Stimulated activated CD4-positive, alpha-beta T cell treated with anti-CD3 and anti-CD28 coated beads, Interleukin-2, amount 100 ng/mL, for 48 hours (primary cell): ENCODE data around the gene WNT3A.

Experiments used
- DNase-seq, 2 donors: peaks; one replicate each; pipeline ENCODE4 v3.0.0-alpha.2; 2020

Gene WNT3A

DNA sequence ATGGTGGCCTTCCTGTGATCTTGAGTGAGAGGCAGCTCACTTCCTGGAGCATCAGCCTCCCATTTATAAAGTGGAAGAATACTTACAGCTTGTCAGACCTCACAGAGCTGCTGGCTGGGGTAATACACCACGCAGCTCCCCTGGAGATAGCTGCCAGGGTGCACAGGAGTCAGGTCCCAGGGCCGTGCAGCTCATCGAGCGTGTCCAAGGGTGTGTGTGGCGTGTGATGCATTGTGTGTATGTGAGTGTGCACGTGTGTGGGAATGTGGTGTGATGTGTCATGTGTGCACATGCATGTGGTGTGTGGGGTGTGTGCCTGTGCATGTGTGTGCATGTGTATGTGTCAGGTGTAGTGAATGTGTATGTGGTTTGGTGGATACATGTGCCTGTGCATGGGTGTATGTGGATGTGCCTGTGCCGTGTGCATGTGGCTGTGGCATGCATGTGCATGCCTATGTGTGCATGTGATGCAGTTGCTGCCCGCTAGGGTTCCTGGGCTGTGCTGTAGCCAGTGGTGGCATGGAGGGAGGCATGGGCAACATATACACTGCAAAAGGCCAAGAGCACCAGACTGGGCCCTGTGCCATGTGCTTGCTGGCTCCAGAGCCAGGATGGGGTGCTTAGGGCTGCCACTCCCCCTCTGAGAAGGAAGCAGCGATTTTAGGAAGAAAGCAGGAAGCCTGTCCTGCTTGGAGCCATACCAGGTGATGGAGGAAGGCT is 24.6 kb downstream of the WNT3A start:
- no peak for DNase-seq

DNA sequence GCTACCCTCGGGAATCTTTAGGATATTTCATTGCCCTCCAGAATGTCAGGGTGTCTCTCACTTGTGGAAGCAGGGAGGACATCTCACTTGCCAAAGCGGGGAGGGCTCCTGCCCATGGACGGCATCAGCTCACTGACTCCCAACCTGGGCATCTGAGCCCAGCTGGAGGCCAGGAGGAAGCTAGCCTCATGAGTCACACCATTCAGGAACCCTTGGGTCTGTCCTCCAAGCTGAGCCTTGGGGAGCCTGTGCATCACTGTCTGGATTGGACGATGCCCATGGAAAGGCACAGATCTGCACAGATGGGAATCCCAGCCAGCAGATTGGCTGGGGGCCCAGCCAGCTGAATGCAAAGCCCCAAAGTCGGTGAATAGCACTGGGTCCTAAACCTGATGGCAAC is 25.2 kb downstream of the WNT3A start:
- no peak for DNase-seq

DNA sequence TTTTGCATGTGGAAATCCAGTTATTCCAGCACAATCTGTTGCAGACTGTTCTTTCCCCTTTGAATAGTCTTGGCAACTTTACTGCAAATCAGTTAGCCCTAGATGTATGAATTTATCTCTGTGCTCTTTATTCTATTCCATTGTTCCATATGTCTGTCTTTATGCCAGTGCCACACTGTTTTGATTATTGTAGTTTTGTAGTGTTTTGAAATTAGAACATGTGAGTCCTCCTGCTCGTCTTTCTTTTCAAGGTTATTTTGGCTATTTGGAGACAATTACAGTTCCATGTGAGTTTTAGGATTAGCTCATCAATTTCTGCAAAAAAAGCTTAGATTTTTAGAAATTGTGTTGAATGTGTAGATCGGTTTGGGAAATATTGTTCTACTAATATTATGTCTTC is 26.6 kb downstream of the WNT3A start:
- DNase-seq, result no peak

DNA sequence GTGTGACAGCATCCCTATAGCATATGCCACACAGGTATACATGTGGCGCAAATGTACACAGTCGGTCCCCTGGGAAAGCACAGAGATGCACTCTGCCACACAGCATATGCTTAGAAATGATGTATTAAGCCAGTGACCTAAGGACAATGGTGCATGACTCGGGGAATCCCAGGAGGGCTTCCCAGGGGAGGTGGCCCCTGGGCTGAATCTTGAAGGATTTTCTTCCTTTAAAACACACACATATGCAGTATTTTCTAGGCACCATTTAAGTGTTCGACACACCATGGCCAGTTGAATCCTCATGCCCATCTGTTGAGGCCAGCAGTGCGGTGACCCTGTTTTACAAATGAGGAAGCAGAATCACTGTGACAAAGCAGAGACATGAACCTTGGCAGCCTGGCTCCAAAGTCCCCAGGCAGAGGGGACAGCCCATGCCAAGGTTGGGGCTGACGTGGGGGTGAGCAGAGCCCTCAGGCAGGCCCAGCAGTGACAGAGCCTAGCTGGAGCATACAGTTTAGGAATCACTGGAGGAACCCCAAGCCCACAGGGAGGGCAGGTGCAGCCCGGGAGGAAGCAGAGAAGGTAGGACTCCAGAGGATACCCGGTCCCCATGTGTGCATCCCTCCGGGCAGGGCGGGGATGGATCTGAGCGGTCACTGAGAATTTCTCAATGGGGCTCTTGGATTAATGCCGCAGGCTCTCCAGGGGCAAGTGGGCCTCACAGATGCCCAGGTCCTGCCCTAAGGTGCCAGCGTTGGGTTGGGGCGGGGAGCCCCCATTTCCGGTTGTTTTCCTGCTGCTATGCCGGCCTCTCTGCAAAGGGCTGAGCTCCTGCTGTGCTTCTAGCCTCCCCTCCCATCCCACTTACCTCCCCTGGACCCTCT is 28.4 kb downstream of the WNT3A start:
- DNase-seq, result no peak

DNA sequence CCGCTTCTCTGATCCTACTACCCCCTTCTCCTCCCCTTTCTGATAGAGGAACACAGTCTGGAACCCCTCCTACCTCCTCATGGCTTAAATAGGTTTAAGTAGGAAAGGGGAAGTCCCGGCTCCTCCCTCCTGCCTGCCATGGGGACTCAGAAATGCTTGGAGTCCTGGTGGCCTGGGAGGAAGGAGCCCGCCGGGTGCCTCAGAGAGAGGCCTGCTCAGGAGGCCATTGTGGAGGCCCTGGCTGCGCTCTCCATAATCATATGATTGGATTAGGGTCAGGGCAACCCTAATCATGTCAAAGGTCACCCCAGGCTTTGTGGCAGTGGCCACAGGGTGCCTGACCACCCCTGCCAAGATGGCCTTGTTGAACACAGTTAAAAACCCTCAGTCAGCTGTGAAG is 29.0 kb downstream of the WNT3A start:
- DNase-seq, result no peak

DNA sequence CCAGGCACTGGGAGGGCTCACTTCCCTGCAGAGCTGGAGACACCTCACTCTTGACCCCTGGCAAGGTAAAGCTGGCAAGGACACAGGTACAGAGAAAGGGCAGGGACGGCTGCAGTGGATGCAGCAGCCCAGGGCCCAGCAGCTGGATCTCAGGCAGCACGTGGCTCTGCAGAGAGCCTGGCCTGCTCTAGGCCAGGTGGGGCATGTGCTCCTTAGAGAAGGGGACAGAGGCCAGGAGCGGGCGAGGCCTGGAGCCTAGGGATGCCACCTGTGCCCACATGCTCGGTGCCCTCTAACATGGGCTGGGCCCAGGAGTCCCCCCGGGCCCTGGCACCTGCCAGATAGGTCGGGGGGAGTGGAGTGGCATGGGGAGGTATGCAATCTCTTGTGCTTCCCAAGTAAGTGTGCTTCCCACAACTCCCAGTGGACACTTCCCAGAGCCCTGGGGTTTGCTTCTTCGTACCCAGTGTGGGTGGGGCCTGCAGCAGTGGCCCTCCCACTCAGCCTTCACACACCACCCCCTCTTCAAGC is 30.0 kb downstream of the WNT3A start:
- no peak for DNase-seq

DNA sequence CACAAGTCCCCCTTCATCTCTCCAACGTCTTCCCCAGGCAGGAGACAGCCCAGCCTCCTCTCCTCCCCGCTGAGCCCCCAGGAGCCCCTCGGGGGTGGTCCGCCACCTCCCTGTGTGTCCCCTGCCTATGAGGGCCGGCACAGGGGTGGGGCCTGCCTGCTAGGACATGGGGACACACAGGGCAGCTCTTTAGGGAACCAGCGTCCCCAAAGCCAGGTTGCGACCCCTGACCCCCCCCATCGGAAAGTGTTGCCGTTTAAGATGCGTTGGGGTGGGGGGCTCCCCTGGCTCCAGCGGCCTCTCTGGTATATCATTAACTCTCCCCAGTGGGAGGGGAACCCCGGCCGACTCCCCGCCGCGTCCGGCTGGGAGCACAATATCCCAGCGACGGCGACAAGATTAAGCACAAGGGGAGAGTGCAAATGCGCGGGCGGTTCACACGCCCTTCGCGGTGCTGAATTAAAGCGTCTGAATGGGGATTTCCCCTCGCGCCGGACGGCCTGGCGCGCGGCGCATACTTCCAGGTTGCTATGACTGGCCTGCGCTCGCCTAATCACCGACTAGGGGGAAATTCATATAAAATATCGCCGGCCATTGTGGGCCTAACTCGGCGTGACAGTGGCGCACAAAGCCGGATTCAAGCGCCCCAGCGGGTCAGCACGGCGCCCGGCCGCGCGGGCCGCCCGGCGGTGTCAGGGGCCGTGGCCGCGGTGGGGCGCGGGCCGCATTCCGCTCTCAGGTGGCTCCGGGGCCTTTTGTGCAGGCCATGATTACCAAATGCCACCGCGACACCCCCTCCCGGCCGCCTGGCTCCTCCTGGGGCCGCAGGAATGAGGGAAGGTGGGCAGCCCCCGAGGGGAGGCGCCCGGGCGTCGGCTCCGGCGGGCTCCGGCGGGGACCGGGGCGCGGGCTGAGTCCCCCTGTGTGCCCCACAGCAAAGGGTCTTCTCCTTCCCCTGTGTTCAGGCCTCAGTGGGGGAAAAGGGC is 30.9 kb downstream of the WNT3A start:
- peak; percentile 28 to 39 for DNase-seq

DNA sequence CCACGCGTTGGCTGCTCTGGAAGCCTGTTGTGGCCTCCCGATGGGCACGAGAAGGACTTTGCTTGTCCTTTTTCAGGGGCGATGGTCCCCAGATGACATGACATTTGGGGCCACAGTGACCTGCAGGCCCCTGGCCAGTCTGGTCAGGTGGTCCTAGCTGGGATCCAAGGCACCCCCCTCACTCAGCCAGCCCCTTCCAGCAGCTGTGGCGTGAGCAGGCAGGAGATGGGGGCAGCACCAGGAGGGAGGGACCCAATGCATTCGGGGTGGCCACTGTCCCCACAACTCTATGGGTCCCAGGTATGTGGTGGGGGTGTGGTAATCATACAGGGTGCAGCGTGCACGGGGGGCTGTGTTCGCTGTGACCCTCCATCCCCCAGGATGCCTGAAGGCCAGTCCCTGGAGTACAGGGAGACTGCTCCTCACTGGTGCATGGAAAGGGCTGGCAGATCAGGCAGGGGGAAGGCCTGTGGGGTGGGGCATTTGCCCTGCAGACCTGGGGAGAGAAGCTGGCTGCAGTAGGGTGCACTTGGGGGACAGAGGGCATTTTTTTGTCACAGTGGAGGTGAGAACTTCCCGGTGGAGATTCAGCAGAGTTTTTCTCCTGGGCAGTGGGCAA is 31.7 kb downstream of the WNT3A start:
- DNase-seq, result no peak

DNA sequence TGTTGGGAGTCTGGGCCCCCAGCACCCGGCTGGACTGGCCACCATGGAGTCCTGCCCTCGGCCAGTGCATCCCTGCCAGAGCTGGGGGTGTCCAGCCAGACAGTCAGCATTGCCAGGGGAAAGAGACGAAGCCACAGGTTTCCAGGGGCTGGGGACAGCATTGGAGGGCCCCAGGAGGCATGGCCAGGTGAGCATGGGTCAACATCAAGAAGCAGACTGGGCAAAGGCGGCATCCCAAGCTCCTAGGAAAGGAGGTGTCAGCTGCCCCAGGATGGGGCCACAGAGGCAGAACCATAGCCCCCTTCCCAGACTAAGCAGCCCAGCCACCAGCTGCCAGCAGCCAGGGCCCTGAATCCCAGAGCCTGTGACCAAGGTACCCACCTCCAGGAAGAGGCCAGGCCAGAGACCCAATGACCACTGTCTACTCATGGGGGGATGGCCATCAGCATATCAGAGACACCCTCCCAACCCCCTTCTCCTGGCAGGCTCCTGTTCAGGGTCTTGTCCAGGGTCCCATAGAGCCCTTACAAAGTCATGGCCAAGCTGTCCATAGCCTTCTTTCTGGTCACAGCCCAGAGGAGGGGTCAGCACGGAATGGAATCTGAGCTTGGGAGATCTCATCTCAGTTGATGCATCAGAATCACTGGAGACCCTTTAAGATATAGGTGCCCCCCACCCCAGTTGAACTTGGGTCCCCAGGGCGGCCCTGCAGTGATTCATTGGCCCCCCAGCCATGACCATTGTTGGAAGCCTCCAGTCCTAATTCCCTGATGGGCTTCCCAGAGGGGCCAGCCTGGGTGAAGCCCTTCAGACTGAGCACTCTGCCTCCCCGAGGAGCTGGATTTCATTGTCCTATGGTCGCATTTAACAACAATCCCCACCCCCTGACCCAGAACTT is 32.5 kb downstream of the WNT3A start:
- no peak for DNase-seq

DNA sequence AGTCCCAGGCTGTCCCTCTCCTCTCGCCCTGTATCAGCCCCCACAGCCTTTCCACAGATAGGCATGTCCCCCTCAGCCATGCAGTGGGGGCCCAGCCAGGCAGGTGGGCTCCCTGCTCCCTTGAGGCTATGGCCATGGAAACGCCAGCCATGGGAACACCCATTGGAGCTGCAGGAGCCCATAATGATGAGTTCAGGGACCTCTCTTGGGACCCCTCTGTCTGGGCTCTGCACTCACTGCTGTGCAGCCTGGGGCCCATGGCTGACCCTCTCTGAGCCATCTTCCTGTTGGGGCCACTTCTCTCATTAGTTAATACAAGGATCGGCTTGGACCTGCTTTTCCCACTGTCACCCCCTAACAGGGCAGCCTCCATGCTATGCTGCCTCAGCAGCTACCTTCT is 33.2 kb downstream of the WNT3A start:
- no peak for DNase-seq

DNA sequence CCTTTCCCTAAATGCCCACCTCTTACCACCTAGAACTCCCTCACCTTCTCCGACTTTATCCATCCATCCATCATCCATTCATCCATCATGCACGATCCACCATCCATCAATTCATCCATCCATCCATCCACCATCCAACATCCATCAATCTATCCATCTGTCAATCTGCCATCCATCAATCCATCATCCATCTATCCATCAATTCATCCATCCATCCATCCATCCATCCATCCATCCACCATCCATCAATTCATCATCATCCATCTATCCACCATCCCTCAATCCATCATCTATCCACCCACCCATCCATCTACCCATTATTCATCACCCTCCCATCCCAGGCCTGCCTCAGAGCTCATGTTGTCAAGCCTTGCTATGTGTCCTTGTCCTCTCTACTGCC is 34.5 kb downstream of the WNT3A start:
- DNase-seq, result no peak

DNA sequence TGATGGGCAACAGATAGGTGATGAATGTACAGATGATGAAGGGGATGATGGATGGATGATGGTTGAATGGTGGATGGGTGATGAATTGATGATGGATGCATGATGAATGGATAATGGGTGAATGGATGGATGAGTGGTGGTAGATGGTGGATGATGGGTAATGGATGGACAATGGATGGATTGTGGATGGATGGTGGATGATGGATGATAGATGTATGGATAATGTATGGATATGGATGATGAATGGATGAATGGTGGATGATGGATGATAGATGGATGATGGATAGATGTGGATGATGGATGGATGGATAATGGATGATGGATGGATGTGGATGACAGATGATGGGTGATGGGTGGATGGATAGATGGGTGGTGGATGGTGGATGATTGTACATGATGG is 35.7 kb downstream of the WNT3A start:
- DNase-seq, result no peak

DNA sequence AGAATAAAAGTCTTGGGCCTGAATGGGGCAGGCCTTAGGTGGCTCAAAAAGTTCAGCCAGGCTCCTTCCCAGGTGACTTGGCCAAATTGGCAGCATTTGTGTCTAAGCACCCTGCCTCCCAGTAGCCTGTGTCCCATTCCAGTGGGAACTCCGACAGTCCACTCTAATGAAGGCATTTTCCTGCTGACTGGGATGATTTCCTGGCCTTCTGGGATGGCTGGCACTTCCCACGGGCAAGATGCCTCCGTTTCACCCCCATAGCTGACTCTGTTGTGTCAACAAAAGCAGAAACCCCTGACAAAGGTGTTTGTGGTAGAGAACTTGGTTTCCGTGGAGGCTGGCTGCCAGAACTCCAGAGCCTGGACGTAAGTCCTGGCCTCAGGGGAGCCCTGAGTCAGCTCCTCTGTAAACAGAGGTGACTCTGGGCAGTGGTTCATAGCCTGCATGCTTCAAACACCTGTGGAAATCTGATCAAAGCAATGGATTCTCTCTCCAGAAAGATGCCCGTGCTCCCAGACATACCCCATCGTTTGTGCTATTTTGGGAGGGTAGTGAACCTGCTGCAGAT is 36.6 kb downstream of the WNT3A start:
- no peak for DNase-seq

DNA sequence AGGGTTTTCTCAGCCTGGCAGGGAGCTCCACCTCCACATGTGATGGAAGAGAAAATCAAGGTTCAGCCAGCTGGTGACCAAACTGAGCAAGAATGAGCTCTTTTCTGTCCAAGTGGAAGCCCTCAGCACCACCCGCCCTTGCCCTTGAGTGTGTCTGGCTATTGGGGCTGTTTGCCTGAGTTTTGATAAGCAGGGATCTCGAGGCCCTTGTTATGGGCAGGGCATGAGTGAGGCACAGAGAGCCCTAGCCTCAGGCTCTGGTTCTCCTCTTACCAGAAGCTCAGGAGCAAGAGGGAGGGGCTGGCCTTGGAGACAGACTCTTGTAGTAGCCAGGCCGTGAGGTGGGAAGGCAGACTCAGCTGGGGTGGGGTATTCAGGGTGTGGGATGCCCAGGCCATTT is 38.2 kb downstream of the WNT3A start:
- no peak for DNase-seq

DNA sequence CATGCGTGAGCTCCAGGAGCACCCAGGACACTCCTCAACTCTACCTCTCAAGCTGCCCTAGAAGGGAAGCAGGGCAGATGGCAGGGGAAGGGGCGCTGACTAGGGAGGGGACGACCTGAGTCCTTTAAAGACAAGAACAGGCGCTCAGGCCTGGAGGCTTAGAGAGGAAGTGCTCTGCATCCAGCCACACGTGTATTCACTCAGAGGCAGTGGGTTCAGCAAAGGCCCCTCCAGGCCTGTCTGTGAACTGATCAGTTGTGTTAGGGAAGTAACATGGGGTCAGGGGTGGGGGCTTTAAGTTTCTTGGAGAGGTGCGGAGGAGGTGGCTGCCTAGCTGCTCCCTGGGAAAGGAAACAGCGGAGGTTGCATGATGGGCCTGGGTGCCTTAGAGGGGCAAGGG is 38.6 kb downstream of the WNT3A start:
- DNase-seq, result no peak

DNA sequence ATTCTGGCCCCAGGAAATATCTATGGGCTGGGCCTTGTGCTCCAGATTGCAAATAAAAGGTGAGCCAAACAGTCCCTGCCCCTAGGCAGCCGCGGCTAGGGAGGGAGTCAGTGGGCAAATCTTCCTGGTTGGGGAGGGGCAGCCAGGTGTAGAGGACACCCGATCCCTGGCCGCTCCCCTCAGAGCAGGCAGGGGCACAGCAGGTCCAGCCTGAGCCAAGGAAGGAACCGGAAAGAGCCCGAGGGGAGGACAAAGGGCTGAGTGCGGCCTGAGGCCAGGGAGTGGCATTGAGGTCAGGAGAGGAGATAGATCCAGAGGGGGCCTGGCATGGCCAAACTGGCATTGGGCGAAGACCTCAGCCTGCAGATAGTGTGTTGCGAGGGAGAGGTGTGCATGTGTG is 39.1 kb downstream of the WNT3A start:
- no peak for DNase-seq

DNA sequence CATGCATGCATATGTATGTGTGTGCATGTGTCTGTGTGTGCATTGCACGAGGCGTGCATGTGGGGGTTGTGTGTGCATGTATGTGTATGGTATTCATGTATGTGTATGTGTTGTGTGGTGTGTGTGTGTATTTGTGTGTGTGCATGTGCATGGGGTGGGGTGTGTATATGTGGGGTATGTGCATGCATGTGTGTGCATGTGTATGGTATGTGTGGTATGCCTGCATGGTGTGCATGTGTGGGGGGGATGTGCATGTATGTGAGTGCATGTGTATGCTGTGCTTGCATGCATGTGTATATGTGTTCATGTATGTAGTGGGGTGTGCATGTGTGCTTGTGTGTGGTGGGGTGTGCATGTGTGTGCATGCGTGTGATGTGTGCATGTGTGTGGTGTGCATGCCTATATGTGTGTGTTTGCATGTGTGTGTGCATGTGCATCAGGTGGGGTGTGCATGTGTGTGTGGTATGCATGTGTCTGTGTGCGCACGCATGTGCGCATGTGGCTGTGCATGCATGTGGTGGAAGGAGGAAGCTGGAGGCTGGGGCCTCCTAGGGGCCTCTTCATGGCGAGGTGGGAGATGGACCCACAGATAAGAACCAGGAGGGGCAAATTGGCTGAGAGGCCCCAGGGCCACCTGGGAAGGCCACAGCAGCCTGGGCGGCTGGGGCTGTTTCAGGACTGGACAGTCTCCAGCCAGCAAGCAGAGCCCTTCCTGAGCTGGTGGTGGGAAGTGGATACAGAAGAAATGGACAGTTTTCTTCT is 39.8 kb downstream of the WNT3A start:
- DNase-seq, result no peak

DNA sequence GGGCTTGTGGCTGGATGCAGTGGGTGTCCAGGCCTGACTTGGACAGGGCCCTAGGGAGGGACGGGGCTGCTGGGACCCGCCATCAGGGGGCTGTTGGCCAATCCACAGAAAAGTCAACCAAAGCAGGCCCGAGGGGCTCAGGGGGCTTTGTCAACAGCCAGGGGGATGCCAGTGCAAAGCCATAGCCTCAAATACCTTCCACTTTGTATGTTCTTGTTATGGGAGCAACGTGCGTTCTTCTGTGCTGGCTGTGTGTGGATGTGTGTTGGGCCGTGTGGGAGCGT is 40.3 kb downstream of the WNT3A start:
- DNase-seq, result no peak

DNA sequence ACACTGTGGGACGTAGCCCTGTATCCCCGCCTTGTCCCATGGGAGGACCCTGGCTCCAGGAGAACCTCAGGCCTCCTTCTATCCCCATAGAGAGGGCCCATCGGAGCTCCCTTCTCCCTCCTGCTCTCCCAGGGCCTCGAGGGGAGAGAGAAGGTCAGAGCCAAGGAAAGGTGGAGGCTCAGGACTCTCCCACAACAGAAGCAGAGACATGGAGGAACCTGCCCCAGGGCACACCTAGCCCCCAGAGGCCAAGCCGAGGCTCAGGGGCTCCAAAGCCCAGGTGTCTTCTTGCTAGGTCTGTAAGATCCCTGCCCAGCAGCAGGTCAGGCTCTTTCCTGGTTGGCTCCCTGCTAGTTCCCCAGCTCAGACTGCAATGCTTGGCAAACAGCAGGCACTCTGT is 41.3 kb downstream of the WNT3A start:
- DNase-seq, result no peak

DNA sequence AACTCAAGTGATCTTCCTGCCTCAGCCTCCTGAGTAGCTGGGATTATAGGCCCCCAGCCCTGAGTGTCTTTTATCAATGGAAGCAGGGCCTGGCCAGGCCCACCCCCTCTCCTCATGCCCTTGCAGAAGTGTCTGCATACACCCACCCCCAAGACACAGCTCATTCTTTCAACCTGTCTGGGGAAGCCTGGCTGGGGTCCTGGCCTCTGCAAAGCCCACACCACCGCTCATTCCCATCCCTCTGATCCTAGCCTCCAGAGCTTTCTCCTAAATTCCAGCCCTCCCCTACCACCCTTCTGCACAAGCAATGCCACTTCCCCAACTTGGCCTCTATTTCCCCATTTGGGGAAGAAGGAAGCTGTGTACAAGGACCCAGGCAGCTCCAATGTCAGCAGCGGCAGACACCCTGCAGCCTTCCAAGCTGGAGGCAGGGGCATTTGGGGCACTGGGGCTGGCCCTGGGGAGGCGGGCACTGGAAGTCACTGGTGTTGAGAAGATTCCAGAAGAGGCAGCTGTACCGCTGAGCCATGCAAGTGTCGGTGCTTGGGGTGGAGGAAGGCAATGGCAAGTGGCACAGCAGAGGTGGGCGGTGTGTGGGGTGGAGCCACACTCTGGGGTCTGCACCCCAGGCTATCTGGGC is 42.0 kb downstream of the WNT3A start:
- DNase-seq, result no peak
